ENCODE results near the gene CLEC3B.

DNA sequence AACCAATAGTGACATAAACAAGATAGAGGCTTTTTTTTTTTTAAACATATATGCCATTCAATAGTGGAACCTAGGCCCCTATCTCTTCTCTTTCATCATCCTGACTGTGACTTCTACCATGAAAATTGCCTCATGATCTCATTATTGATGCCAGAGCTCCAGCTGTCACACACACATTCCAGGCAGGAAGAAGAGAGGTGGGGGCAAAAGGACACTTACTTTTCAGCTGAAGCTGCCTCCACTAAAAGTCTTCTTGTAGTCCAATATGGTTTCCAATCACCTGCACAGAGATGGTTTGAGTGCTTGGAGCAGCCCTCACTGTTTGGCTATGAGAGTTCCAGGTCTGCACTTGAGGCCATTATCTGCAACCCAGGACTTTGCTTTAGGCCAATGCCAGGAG lies 45.0 kb downstream of the CLEC3B start:
- TF ChIP-seq POLR2AphosphoS5 (IDR thresholded peaks at IDR 0.05) (no peak), POLR2A (IDR thresholded peaks at IDR 0.05) (no peak)

Measured in breast epithelium (tissue), 3 donors.